ENCODE data around the gene SCRN2.

- TF ChIP-seq CTCF (IDR thresholded peaks at IDR 0.05 in 4 of 5, conservative IDR thresholded peaks at IDR 0.05 in 1 of 5): no peak
- TF ChIP-seq POLR2A (IDR thresholded peaks at IDR 0.05): no peak
These were observed 33.7 kb downstream of the SCRN2 start for GRCh38 chr17:47807421-47807820.
